ENCODE data around the gene SSC5D. TPM values are rescaled to one million over a fixed set of nuclear protein-coding genes. Genes with fewer than 3 reads are reported as not detected.

The SSC5D gene
- total RNA-seq, 1 experiment from 2014 or later: 3.2 TPM

- H3K36me3 Mint-ChIP-seq (ENCODE audit: insufficient read depth in 1 of 3, low read depth in 3 of 3): peaks cover 16 to 18% (median 16%) of the 10 kb centered on the region in 3 experiments; a peak in 6 of 7 replicates
- no peak overlapping the region for H3K14ac ChIP-seq (ENCODE audit: insufficient read depth, low read length)
- H2BK20ac ChIP-seq (ENCODE audit: low read depth, low read length, poor library complexity, severe bottlenecking): no peak overlapping the region
- H2BK12ac ChIP-seq (ENCODE audit: insufficient read length, low read depth, low read length): no peak overlapping the region
- WGBS (ENCODE audit: extremely low coverage, insufficient read length, low lambda C conversion rate): no CpG with 5 or more reads among the region's 11 CpGs
- no peak overlapping the region for H4K8ac ChIP-seq (replicated peaks; ENCODE audit: insufficient read length, low read depth, low read length)
- peaks cover 13 to 34% of the 10 kb centered on the region in 2 experiments for H3K4me1 Mint-ChIP-seq
- TF ChIP-seq CTCF (conservative IDR thresholded peaks at IDR 0.05): no peak
- H2BK5ac ChIP-seq (ENCODE audit: insufficient read length, low read length): no peak overlapping the region
- no peak overlapping the region for H3K18ac ChIP-seq (ENCODE audit: insufficient read length, low read depth, low read length)
- H3T11ph ChIP-seq (ENCODE audit: low read length): no peak overlapping the region
- H3K56ac ChIP-seq (ENCODE audit: insufficient read length, low read depth, low read length): no peak overlapping the region
- H4K91ac ChIP-seq (ENCODE audit: insufficient read length, low read depth, low read length): no peak overlapping the region
- H3K9ac ChIP-seq (ENCODE audit: extremely low read depth, insufficient read length, low read length): no peak overlapping the region
- peaks cover 5% of the 10 kb centered on the region; the same call in 1 of the 2 replicates for H3K27me3 ChIP-seq (ENCODE audit: insufficient read depth, low read length)
- H2BK120ac ChIP-seq (ENCODE audit: low read depth, low read length, poor library complexity, severe bottlenecking): no peak overlapping the region
- H3K23ac ChIP-seq (ENCODE audit: insufficient read length, low read depth, low read length): no peak overlapping the region
- peaks cover 8% of the 10 kb centered on the region for H3K23me2 ChIP-seq (ENCODE audit: insufficient read length, low read depth, low read length, poor library complexity, severe bottlenecking)
- 0 out of 2 replicates have a peak, but pooled peaks cover 4% of the 10 kb centered on the region for H3K79me2 ChIP-seq (ENCODE audit: insufficient read depth, low read length)
- H3K4ac ChIP-seq (ENCODE audit: low read depth, low read length): no peak overlapping the region
- no peak for DNase-seq
- no peak overlapping the region for H3K4me2 ChIP-seq (ENCODE audit: insufficient read depth, insufficient read length, low read length)
- no peak overlapping the region for H4K5ac ChIP-seq (ENCODE audit: insufficient read length, low read depth, low read length)
- no peak overlapping the region for H3K27ac ChIP-seq (ENCODE audit: insufficient read length, low read depth, low read length)
- H3K9me3 Mint-ChIP-seq: no peaks in the 10 kb centered on the region; a peak in 1 of 5 replicates
- 0 out of 2 replicates have a peak, but pooled peaks cover 5% of the 10 kb centered on the region for H3K4me1 ChIP-seq (ENCODE audit: insufficient read depth, low read length)
- no peak overlapping the region for H2AFZ ChIP-seq (ENCODE audit: low read length)
- peaks cover 23% of the 10 kb centered on the region for H3K27me3 Mint-ChIP-seq (ENCODE audit: low read depth)
- no peaks in the 10 kb centered on the region for H3K79me1 ChIP-seq (ENCODE audit: insufficient read depth, low read depth, low read length, poor library complexity, severe bottlenecking)
- no peak overlapping the region for H2BK15ac ChIP-seq (ENCODE audit: low read depth, low read length)
- H3K4me3 Mint-ChIP-seq: no peak overlapping the region
- H4K20me1 ChIP-seq (ENCODE audit: control insufficient read depth, insufficient read depth, insufficient read length): no peaks in the 10 kb centered on the region
- H2AK5ac ChIP-seq (ENCODE audit: insufficient read length, low read length): no peak overlapping the region
- no peaks in the 10 kb centered on the region for H3K9me3 ChIP-seq (ENCODE audit: control insufficient read depth, low read depth, low read length)
- no peak overlapping the region; a peak in 1 of 7 replicates for H3K27ac Mint-ChIP-seq
These were observed 32.5 kb upstream of the SSC5D start for GRCh38 chr19:55455576-55456235.

All from H9 (cell line).